ENCODE data around the gene MRAP2.
"Not testable (repeated sequence)": the region's sequence is repeated elsewhere in the genome, so short reads cannot be mapped to it uniquely, and the experiment has no call there.

Gene MRAP2

DNA sequence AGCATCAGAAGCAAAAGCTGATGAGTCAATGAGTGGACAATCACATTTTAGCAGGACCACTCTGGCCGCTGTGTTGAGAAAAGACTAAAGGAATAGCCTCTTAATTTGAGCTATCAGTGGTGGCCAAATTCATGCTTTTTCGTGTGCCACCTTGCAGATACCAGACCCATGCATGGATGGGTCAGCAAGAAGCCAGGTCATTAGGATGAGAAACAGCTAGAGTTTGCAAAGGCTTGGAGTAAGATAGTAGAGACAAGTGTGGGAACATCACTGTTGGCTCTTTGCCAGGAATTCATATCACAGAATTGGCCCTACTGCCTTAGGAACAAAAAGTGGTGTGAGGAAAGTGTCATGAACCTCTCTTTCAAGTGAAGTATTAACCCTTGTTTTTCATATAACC, 25.5 kb downstream of the MRAP2 start:
- no peak overlapping the region for H3K4me3 ChIP-seq (ENCODE audit: low read depth, low read length)
- TF ChIP-seq CTCF (IDR thresholded peaks at IDR 0.05; ENCODE audit: insufficient read depth, low read depth, low read length, missing control alignments), result no peak
- DNase-seq (ENCODE audit: low read depth), result no peak

DNA sequence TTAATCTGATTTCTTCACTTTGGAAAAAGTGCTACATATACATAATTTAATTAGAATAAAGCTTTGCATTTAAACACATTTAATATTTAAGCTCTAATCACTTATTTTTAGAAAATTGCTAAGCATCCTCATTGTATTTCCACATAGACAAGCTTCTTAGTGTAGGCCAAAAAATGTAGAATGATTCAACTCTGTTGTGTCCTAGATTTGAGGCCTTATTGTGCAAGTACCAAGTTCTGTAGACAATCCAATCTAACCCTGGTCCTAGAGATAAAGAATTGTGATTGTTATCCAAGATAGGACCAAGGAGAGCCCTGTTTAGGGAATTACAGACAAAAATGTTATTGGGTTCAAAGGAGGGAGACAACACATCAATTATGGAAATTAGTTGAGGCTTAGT, 27.6 kb downstream of the MRAP2 start:
- DNase-seq (ENCODE audit: low read depth), result no peak
- TF ChIP-seq CTCF (IDR thresholded peaks at IDR 0.05; ENCODE audit: insufficient read depth, low read depth, low read length, missing control alignments), result no peak
- H3K4me3 ChIP-seq (ENCODE audit: low read depth, low read length), result no peak overlapping the region

- no peak for DNase-seq (ENCODE audit: low read depth)
- TF ChIP-seq CTCF (IDR thresholded peaks at IDR 0.05; ENCODE audit: insufficient read depth, low read depth, low read length, missing control alignments), result no peak
- no peak overlapping the region for H3K4me3 ChIP-seq (ENCODE audit: low read depth, low read length)
Measured at GRCh38 chr6:84061613-84062398, 28.2 kb downstream of the MRAP2 start.

GRCh38 chr6:84062519-84063154, 29.1 kb downstream of the MRAP2 start:
- H3K4me3 ChIP-seq (ENCODE audit: low read depth, low read length), result no peak overlapping the region
- TF ChIP-seq CTCF (IDR thresholded peaks at IDR 0.05; ENCODE audit: insufficient read depth, low read depth, low read length, missing control alignments), result no peak
- DNase-seq (ENCODE audit: low read depth), result no peak

GRCh38 chr6:84065693-84066290, 32.2 kb downstream of the MRAP2 start:
- no peak for TF ChIP-seq CTCF (IDR thresholded peaks at IDR 0.05; ENCODE audit: insufficient read depth, low read depth, low read length, missing control alignments)
- peak; percentile 15 for DNase-seq (ENCODE audit: low read depth)
- H3K4me3 ChIP-seq (ENCODE audit: low read depth, low read length), result no peak overlapping the region

GRCh38 chr6:84066536-84066935, 33.0 kb downstream of the MRAP2 start:
- no peak for TF ChIP-seq CTCF (IDR thresholded peaks at IDR 0.05; ENCODE audit: insufficient read depth, low read depth, low read length, missing control alignments)
- DNase-seq (ENCODE audit: low read depth), result no peak
- H3K4me3 ChIP-seq (ENCODE audit: low read depth, low read length), result no peak overlapping the region

- not testable (repeated sequence) for H3K4me3 ChIP-seq (ENCODE audit: low read depth, low read length); DNase-seq (ENCODE audit: low read depth)
Measured at GRCh38 chr6:84068873-84069272, 35.3 kb downstream of the MRAP2 start.
